ENCODE measurements around the gene KIAA0825.

GRCh38 chr5:94157704-94158539 is 460.5 kb downstream of the KIAA0825 start:
- TF ChIP-seq EZH2 (IDR thresholded peaks at IDR 0.05; ENCODE audit: low read length, missing control alignments) (no peak), CTCF (conservative IDR thresholded peaks at IDR 0.05 in 1 of 2, IDR thresholded peaks at IDR 0.05 in 1 of 2; ENCODE audit: low read depth in 1 of 2, low read length in 2 of 2) (peak in 1 of 2 donors; percentile 33)

All from fibroblast of lung (primary cell).